Stimulated activated naive CD4-positive, alpha-beta T cell (primary cell): ENCODE measurements around the gene PSMA6.
"Not testable (repeated sequence)": the region's sequence is repeated elsewhere in the genome, so short reads cannot be mapped to it uniquely, and the experiment has no call there.

Source experiments
- DNase-seq, 6 experiments: peaks; one replicate each; lab custom pipeline; 2025; lab: John Stamatoyannopoulos, UW

The PSMA6 gene

GRCh38 chr14:35292051-35292769 lies at the start of gene PSMA6:
TSS of gene PSMA6 (plus strand) at chr14:35292382. CDS start at chr14:35292477, 95 bp downstream.
- peak; percentile 93 to 99 (median 98) for DNase-seq

- DNase-seq, result no peak
Measured at GRCh38 chr14:35242599-35243311, 49.4 kb upstream of the PSMA6 start.

- DNase-seq, result no peak
Measured at GRCh38 chr14:35243956-35244355, 48.2 kb upstream of the PSMA6 start.

- no peak for DNase-seq
Measured at GRCh38 chr14:35244542-35244941, 47.6 kb upstream of the PSMA6 start.

GRCh38 chr14:35245051-35245450 lies 47.1 kb upstream of the PSMA6 start:
- DNase-seq, result no peak

GRCh38 chr14:35247777-35248475 lies 44.3 kb upstream of the PSMA6 start:
- no peak for DNase-seq

- DNase-seq, result no peak
Measured at GRCh38 chr14:35248476-35248788, 43.8 kb upstream of the PSMA6 start.

- no peak for DNase-seq
Measured at GRCh38 chr14:35250319-35250718, 41.9 kb upstream of the PSMA6 start.

GRCh38 chr14:35252451-35252868 lies 39.7 kb upstream of the PSMA6 start:
- DNase-seq, result no peak

- not testable (repeated sequence) for DNase-seq
Measured at GRCh38 chr14:35253056-35253455, 39.1 kb upstream of the PSMA6 start.

- not testable (repeated sequence) for DNase-seq
Measured at GRCh38 chr14:35254034-35254622, 38.1 kb upstream of the PSMA6 start.

- no peak for DNase-seq
Measured at GRCh38 chr14:35254736-35255135, 37.4 kb upstream of the PSMA6 start.

- no peak for DNase-seq
Measured at GRCh38 chr14:35255711-35256110, 36.5 kb upstream of the PSMA6 start.

GRCh38 chr14:35257809-35258208 lies 34.4 kb upstream of the PSMA6 start:
- no peak for DNase-seq

- no peak for DNase-seq
Measured at GRCh38 chr14:35258420-35258819, 33.8 kb upstream of the PSMA6 start.

- DNase-seq, result peak in 1 of 6 experiments; percentile 2
Measured at GRCh38 chr14:35261774-35262173, 30.4 kb upstream of the PSMA6 start.

GRCh38 chr14:35262436-35262835 lies 29.7 kb upstream of the PSMA6 start:
- DNase-seq, result no peak

GRCh38 chr14:35268946-35269345 lies 23.2 kb upstream of the PSMA6 start:
- no peak for DNase-seq

- no peak for DNase-seq
Measured at GRCh38 chr14:35274805-35275204, 17.4 kb upstream of the PSMA6 start.

GRCh38 chr14:35277179-35277578 lies 15.0 kb upstream of the PSMA6 start:
- DNase-seq, result no peak

- DNase-seq, result no peak
Measured at GRCh38 chr14:35279369-35279768, 12.8 kb upstream of the PSMA6 start.

GRCh38 chr14:35281341-35281740 lies 10.8 kb upstream of the PSMA6 start:
- DNase-seq, result no peak

GRCh38 chr14:35284506-35284905 lies 7.7 kb upstream of the PSMA6 start:
- DNase-seq, result no peak
